Myocyte (in vitro differentiated cells): ENCODE measurements around the gene KIF4A. TPM values are rescaled to one million over a fixed set of nuclear protein-coding genes. Genes with fewer than 3 reads are reported as not detected.
"Not testable (repeated sequence)": the region's sequence is repeated elsewhere in the genome, so short reads cannot be mapped to it uniquely, and the experiment has no call there.

ENCODE experiments used
- DNase-seq: peaks from one replicate; pipeline ENCODE4 v3.0.0-alpha.2; 2012; ENCODE audit warnings: low read depth
- total RNA-seq: library from RNA; depleted of rRNA; stranded (reverse); fragments of >200 nt; gene quantifications from 2 replicates; pipeline ENCODE4 v1.2.3, GENCODE V29; 2014

Gene KIF4A
- total RNA-seq, 1 donor from 2014 or later, result 0.27 TPM

GRCh38 chrX:70398899-70399298 is 109.0 kb downstream of the KIF4A start:
- no peak for DNase-seq

DNA sequence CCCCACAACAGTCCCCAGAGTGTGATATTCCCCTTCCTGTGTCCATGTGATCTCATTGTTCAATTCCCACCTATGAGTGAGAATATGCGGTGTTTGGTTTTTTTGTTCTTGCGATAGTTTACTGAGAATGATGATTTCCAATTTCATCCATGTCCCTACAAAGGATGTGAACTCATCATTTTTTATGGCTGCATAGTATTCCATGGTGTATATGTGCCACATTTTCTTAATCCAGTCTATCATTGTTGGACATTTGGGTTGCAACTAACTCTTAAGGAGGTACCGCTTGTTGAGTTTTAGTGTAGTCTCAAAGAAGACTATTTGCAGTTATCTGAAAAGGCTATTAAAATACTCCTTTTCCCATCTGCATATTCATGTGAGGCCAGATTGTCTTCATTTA is 110.3 kb downstream of the KIF4A start:
- not testable (repeated sequence) for DNase-seq

GRCh38 chrX:70402721-70403120 is 112.8 kb downstream of the KIF4A start:
- no peak for DNase-seq

DNA sequence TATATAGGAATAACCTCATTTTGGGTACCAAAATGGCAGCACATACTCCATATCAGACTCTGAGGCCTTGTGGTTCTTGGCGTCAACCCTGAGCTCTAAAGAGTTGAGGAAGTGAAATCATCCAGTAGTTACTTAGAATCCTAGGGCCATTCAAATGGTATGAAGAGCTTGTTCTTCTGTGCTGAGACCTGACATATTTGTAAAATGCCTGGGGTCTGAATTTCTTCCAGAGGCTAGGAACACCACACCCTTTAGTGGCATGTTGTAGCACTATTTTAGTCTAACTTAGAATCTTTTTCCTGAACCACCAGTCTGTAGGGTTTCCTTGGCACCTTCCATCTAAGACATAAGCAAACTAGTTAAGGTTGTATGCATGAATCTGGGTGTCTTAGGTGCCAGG is 115.1 kb downstream of the KIF4A start:
- DNase-seq, result no peak

DNA sequence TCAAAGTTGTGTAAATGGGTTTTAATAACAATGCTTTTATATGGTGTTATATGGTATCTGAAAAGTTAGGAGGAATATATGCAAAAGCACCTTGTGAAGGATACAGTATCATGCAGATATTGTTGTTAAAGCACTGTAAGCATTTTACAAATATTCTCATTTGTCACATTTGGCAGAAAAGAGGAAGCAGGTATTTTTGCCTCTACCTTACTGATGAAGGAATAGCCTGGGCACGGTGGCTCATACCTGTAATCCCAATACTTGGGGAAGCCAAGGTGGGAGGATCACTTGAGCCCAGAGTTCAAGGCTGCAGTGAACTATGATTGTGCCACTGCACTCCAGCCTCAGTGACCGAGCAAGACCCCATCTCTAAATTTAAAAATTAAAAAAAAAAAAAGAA is 121.0 kb downstream of the KIF4A start:
- no peak for DNase-seq

DNA sequence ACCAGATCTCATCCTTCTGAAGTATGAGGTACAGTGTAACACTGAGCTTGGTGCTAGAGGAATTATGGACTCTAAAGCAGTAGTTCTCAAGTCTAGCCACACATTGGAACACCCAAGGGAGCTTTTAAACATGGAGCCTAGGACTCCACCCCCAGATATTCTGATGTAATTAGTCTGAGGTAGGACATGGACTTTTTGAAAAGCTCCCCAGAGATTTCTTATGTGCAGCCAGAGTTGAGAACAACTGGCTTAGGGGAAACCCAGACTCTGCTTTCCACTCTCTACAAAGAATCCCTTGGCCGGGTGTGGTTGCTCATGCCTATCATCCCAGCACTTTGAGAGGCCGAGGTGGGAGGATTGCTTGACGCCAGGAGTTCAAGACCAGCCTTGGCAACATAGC is 121.6 kb downstream of the KIF4A start:
- DNase-seq, result no peak

DNA sequence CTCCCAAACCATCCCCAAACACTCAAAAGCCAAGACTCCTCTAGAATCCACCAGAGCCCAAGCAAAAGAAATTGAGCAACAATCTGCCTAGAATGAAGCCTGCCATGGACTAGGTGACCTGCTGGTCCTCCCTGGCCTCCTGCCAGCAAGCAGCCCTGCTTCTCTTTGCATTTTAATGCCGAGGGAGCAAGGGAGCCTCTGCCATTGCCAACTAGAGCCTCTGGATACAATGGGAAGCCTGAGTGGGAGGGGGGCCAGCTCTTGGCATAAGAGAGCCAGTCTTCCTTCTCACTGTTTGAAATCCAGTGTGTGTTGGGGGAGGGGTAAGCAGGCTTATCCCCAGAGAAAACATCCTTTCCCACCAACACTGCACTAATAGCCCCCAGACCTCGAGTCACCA is 131.7 kb downstream of the KIF4A start:
- no peak for DNase-seq

- peak; percentile 61 for DNase-seq
Observed at GRCh38 chrX:70422851-70423341, 133.0 kb downstream of the KIF4A start, which contains the start of gene GDPD2. TSS of gene GDPD2 (plus strand) at chrX:70423314. CDS start at chrX:70424985, 1,671 bp downstream.

- no peak for DNase-seq
Observed at GRCh38 chrX:70423936-70424675, 134.2 kb downstream of the KIF4A start.

DNA sequence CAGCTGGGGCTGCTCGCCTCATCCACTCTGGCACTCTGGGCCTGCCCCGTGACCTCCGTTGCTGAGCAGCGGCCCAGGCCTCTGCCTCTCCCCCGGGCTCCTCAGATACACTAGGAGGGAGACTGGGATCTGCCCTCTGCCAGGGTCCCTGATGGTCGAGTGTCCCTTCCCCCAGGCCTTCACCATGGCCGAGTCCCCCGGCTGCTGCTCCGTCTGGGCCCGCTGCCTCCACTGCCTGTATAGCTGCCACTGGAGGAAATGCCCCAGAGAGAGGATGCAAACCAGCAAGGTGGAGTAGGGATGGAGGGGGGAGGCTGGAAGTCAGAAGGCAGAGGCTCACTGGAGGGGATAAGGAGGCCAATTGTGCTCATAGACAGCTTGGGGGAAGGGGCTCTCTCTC is 134.9 kb downstream of the KIF4A start:
- DNase-seq, result no peak

DNA sequence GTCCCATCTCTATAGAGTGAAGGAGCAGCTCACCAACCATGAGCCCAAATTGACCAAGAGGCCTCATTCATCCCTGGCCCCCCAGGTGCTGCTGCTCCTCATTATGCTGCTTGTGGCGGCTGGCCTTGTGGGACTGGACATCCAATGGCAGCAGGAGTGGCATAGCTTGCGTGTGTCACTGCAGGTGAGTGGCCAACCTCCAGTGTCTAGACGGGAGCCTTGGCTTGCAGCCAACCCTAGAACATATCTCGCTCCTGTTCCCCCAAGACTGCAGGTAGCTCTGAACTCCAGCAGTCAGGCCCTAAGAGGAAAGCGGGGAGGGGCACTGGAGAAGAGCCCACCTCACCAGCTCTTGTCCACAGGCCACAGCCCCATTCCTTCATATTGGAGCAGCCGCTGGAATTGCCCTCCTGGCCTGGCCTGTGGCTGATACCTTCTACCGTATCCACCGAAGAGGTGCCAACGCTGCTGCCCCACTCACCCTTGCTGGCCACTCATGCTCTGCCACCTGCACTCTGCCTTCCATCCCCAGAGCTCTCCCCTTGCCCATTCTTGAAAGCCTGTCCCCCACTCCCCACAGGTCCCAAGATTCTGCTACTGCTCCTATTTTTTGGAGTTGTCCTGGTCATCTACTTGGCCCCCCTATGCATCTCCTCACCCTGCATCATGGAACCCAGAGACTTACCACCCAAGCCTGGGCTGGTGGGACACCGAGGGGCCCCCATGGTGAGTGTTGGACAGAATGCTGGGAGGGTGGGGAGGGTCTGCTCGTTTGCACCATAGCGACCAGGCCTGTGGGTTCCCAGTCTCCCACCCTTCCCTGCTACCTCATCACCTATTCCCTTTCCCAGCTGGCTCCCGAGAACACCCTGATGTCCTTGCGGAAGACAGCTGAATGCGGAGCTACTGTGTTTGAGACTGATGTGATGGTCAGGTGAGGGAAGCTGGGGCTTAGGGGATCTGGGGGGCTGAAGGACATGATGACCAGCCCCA is 136.7 kb downstream of the KIF4A start:
- DNase-seq, result no peak

- DNase-seq, result no peak
Observed at GRCh38 chrX:70427365-70427764, 137.5 kb downstream of the KIF4A start.

GRCh38 chrX:70429759-70430158 is 139.9 kb downstream of the KIF4A start:
- DNase-seq, result no peak

DNA sequence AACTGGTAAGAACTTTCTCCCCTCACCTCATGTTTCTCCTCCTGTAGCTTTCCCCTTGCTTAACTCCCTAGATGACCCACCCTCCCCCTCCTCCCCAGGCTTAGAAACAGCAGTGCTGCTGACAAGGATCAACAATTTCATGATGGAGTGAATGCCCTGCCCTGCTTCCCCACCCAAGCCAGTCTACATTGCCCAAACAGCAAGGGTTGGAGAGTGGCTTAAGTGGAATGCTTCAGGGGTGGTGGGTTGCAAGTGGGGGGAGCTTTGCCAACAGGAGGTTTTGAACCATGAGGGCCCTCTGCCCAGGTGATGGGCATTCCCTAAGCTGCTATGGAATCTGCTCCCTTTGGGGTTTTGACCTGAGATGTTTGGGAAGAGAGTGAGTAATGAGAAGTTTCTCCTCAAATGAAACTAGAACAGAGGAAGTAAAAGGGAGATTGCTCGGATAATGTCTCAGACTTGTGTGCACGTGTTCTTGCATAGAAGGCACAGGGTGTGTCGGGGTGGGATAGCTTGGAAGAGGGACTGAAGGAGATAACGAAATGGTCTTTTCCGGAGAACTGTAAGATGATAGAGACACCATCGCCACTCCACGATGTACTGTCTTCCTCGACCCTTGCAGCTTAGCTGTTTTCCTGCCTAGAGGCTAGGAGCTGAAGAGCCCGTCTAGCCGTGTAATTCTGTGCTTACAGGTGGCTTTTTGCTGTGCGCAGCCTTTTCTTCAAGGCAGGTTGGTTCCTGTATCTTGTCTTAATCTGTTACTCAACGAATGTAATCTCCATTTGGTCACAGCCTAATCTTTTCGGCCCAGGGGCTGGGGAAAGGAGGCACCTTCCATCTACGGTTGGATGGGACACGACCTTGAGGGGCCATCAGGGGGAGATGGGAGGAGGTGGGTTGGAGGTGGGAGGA is 143.3 kb downstream of the KIF4A start:
- DNase-seq, result no peak

- DNase-seq, result peak; percentile 71
Observed at GRCh38 chrX:70433848-70434351, 144.0 kb downstream of the KIF4A start.

DNA sequence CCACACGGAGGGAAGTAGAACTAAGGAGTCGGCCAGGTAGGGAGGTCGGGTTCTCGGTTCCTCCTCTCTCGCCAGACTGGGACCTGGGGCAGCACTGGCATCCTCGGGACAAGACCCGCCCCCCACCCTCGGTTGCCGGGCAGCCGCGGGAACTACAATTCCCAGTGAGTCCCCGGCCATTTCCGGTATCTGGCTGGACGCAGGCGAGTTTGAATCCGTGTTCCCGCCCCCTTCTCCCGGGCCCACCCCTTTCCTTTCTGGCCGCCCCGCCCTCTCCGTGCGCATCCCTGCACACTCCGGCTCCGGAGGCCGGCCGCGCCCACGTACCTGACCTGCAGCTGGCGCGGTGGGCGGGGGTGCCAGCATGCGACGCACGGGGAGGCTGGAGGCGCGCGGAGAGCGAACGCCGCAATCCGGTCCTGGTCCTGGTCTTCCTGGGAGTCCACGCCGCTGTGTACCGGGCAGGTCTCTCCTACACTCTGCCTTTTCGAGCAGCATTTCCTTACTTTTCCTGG is 144.5 kb downstream of the KIF4A start:
- DNase-seq, result peak; percentile 88

DNA sequence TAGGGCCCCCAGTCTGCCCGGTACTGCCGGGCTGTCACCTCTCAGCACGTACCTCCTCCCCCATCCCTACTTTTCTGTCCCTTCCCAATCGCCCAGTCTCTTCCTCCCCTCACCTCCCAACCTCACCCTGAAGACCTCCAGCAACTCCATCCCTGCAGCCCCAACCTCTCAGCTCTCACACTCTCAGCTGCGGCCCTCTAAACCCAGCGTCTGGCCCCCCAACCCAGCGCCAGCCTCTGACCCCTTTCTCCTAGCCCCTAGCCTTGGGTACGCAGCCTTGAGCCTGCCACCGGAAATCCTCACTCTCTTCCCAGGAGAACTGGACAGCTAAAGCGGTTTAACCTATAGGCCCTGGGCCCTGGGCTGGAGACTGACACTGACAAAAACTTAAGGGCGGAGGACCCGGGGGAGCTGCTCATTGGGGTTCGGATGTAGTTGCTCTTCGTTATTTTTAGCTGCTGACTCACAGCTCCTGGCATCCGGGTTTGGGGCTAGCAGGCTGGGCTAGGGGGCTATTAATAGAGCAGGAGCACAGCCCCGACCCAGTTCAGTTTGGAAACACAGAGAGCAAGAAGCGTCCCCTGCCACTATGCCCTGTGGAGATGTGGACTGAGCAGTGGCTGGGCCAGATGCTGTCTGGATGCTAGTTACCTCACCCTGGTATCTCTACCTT is 145.1 kb downstream of the KIF4A start:
- DNase-seq, result peak; percentile 92

GRCh38 chrX:70436343-70436742 is 146.4 kb downstream of the KIF4A start:
- no peak for DNase-seq

- DNase-seq, result no peak
Observed at GRCh38 chrX:70437011-70437410, 147.1 kb downstream of the KIF4A start.
